Measurements from ENCODE around the gene NUP62CL.

Gene NUP62CL

GRCh38 chrX:107146670-107147069 is 59.6 kb downstream of the NUP62CL start:
- DNase-seq (ENCODE audit: low read depth): no peak

GRCh38 chrX:107135965-107136307 is 70.3 kb downstream of the NUP62CL start:
- DNase-seq (ENCODE audit: low read depth): no peak

- no peak for DNase-seq (ENCODE audit: low read depth)
Observed at GRCh38 chrX:107135049-107135964, 70.9 kb downstream of the NUP62CL start.

GRCh38 chrX:107123750-107124149 is 82.5 kb downstream of the NUP62CL start:
- DNase-seq (ENCODE audit: low read depth): no peak

- DNase-seq (ENCODE audit: low read depth): no peak
Observed at GRCh38 chrX:107119283-107119682, 87.0 kb downstream of the NUP62CL start.

GRCh38 chrX:107118322-107119147 is 87.7 kb downstream of the NUP62CL start, which contains the start of gene RBM41:
Gene RBM41 (minus strand): TSS chrX:107118822. CDS start chrX:107118773, 49 bp downstream.
- DNase-seq (ENCODE audit: low read depth): peak; percentile 10

GRCh38 chrX:107117993-107118321 is 88.3 kb downstream of the NUP62CL start:
- no peak for DNase-seq (ENCODE audit: low read depth)

GRCh38 chrX:107107459-107107858 is 98.8 kb downstream of the NUP62CL start:
- no peak for DNase-seq (ENCODE audit: low read depth)

- DNase-seq (ENCODE audit: low read depth): no peak
Observed at GRCh38 chrX:107102980-107103379, 103.3 kb downstream of the NUP62CL start.

GRCh38 chrX:107076158-107076557 is 130.1 kb downstream of the NUP62CL start:
- DNase-seq (ENCODE audit: low read depth): no peak

Data from stimulated activated CD8-positive, alpha-beta memory T cell treated with anti-CD3 and anti-CD28 coated beads, Interleukin-15, amount 100 ng/mL, for 24 hours (primary cell).